Gastrocnemius medialis (tissue), 4 donors: ENCODE results near the gene EMC10. TPM values are rescaled to one million over a fixed set of nuclear protein-coding genes. Genes with fewer than 3 reads are reported as not detected.
"Not testable (repeated sequence)": the region's sequence is repeated elsewhere in the genome, so short reads cannot be mapped to it uniquely, and the experiment has no call there.

Experiments used
- ATAC-seq, 2 donors: fragments of 150-250 bp; one replicate each; pipeline ENCODE4 v1.9.1; 2016
- DNase-seq, 2 donors: peaks; one replicate each; pipeline ENCODE4 v3.0.0-alpha.2; 2019
- H3K27ac ChIP-seq, 4 donors: fragments of 200-600 bp; sonication (generic); 1 replicate in 1 of 4; 2 replicates in 3 of 4; pipeline ENCODE4 v1.5.1; 2016 to 2018; ENCODE audit warnings: mild to moderate bottlenecking in 2 of 4, moderate library complexity in 1 of 4
- H3K27me3 ChIP-seq, 3 donors: fragments of 200-600 bp; sonication (generic) in 2 of 3; 1 replicate in 1 of 3; 2 replicates in 2 of 3; pipeline versions ENCODE4 v1.5.1 to v1.6.0; 2016 to 2019; ENCODE audit warnings: mild to moderate bottlenecking in 1 of 3, moderate library complexity in 1 of 3
- H3K36me3 ChIP-seq, 2 donors: fragments of 200-600 bp; sonication (generic) in 1 of 2; one replicate each; pipeline ENCODE4 v1.5.1; 2017 to 2018
- H3K4me1 ChIP-seq, 2 donors: fragments of 200-600 bp; sonication (generic) in 1 of 2; one replicate each; pipeline ENCODE4 v1.5.1; 2016 to 2017; ENCODE audit warnings: mild to moderate bottlenecking in 2 of 2
- H3K4me3 ChIP-seq, 4 donors: fragments of 200-600 bp; sonication (generic) in 3 of 4; 1 replicate in 1 of 4; 2 replicates in 3 of 4; pipeline ENCODE4 v1.5.1; 2016 to 2019; ENCODE audit warnings: mild to moderate bottlenecking in 2 of 4
- H3K9me3 ChIP-seq, 3 donors: fragments of 200-600 bp; sonication (generic) in 2 of 3; 1 replicate in 1 of 3; 2 replicates in 2 of 3; pipeline ENCODE4 v1.5.1; 2016 to 2019
- CTCF ChIP-seq, 5 experiments: fragments of 450-650 bp in 3 of 5; fragments of 200-600 bp in 2 of 5; sonication (generic) in 2 of 5; IDR thresholded peaks in 4 of 5; conservative IDR thresholded peaks in 1 of 5; 1 replicate in 4 of 5; 2 replicates in 1 of 5; pipeline ENCODE4 v1.5.1; 2016 to 2019; ENCODE audit warnings: antibody characterized with exemption in 5 of 5, mild to moderate bottlenecking in 3 of 5, moderate library complexity in 3 of 5
- POLR2A ChIP-seq, 2 donors: fragments of 450-650 bp; IDR thresholded peaks; one replicate each; pipeline ENCODE4 v1.6.1; 2017; ENCODE audit warnings: antibody characterized with exemption in 2 of 2, mild to moderate bottlenecking in 2 of 2, moderate library complexity in 2 of 2
- in situ Hi-C, 4 donors: fragments of 200-750 bp; cut with MboI; loops; one replicate each; pipeline versions ENCODE4 v1.15.0 to v1.8.0; 2017; ENCODE audit warnings: low sequenced_read_pairs in 4 of 4
- intact Hi-C: fragments of 100-400 bp; cut with DNase I; formaldehyde crosslinking; loops from one replicate; pipeline ENCODE4 v1.15.1; 2023; ENCODE audit warnings: low total_unique reads
- total RNA-seq, 4 donors: library from RNA; depleted of rRNA; stranded (reverse); fragments of >200 nt; gene quantifications; one replicate each; pipeline versions ENCODE4 v1.1.0 to v1.2.3, GENCODE V29; 2016

The EMC10 gene
- total RNA-seq, 4 donors from 2014 or later: 29.2 to 67.4 (median 45.4) TPM

DNA sequence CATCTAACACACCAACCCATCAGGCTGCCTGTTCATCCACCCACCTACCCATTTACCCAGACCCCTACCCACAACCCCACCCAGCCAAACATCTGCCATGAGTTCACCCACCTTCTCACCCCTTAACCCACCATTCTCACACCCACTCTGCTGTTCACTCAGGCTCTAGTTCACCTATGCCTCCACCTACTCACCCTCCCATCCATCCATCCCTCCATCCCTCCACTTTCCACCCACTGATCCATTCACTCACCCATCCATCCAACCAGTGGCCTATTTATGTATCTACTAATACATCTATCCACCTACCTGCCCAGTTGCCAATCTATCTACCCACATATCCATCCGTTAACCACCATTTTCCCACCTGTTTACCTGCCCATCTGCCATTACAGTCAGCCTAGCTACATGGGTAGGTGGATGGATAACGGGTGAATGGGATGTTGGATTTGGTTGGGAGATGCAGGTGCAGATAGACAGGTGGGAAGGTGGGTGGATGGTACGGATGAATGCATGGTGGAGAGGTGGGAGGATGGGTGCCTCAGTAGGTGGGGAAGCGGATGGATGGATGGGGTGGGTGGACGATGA, 38.4 kb upstream of the EMC10 start:
- in situ Hi-C loops: no loop called here
- no peak for ATAC-seq
- intact Hi-C loops: loop anchor here (10.0 kb wide), 1 partner anchor 367 kb away; no protein-coding TSS in a partner anchor
- H3K4me3 ChIP-seq: no peak overlapping the region
- TF ChIP-seq POLR2A (IDR thresholded peaks at IDR 0.05) (no peak), CTCF (IDR thresholded peaks at IDR 0.05 in 4 of 5, conservative IDR thresholded peaks at IDR 0.05 in 1 of 5) (no peak)
- H3K9me3 ChIP-seq: no peaks in the 10 kb centered on the region
- H3K27ac ChIP-seq: no peak overlapping the region
- no peak for DNase-seq
- H3K4me1 ChIP-seq: peaks cover 3 to 4% of the 10 kb centered on the region in 2 donors
- peaks cover 0 to 5% (median under 1%) of the 10 kb centered on the region in 3 donors for H3K27me3 ChIP-seq
- no peaks in the 10 kb centered on the region for H3K36me3 ChIP-seq

- H3K36me3 ChIP-seq, H3K27me3 ChIP-seq, H3K4me1 ChIP-seq, H3K4me3 ChIP-seq, DNase-seq, H3K9me3 ChIP-seq, ATAC-seq, in situ Hi-C loops, H3K27ac ChIP-seq: not testable (repeated sequence)
- intact Hi-C loops: loop anchor here (10.0 kb wide), 1 partner anchor 366 kb away; no protein-coding TSS in a partner anchor
Measured at GRCh38 chr19:50439130-50439529, 37.2 kb upstream of the EMC10 start.

- no peak for TF ChIP-seq CTCF (IDR thresholded peaks at IDR 0.05 in 4 of 5, conservative IDR thresholded peaks at IDR 0.05 in 1 of 5)
- no peak for TF ChIP-seq POLR2A (IDR thresholded peaks at IDR 0.05)
- DNase-seq (no peak), ATAC-seq (no peak)
- H3K9me3 ChIP-seq: no peaks in the 10 kb centered on the region
- H3K27ac ChIP-seq: no peak overlapping the region
- no peak overlapping the region for H3K4me3 ChIP-seq
- in situ Hi-C loops (no loop called here), intact Hi-C loops (no loop called here)
- H3K36me3 ChIP-seq: no peaks in the 10 kb centered on the region
- H3K4me1 ChIP-seq: no peaks in the 10 kb centered on the region
- no peaks in the 10 kb centered on the region for H3K27me3 ChIP-seq
Measured at GRCh38 chr19:50444059-50444458, 32.2 kb upstream of the EMC10 start.

DNA sequence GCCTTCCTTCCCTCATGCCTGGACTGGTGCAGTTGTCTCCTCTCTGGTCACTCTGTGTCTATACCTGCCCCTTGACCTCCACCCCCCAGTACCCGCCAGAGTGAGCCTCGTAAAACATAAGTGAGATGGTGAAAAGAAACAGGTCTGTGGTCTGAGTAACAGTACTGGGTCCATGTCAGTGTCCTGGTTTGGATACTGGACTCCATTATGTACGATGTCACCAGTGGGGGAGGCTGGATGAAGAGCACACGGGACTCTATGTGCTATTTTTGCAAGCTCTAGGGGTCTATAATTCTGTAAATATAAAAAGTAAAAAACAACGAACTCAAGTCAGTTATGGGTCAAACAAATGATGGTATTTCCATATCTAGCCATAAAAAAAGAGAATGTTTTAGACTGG, 29.3 kb upstream of the EMC10 start:
- Histone ChIP-seq H3K9me3 (no peaks in the 10 kb centered on the region), H3K36me3 (no peaks in the 10 kb centered on the region)
- no peak for ATAC-seq

GRCh38 chr19:50447750-50448149, 28.6 kb upstream of the EMC10 start:
- intact Hi-C loops: no loop called here
- ATAC-seq: no peak
- H3K27me3 ChIP-seq: no peaks in the 10 kb centered on the region

More for the DNA sequence above, 29.3 kb upstream of the EMC10 start:
- in situ Hi-C loops: no loop called here
- no peak overlapping the region for H3K4me3 ChIP-seq
- peak overlapping the region in 1 of 4 donors; percentile 39 for H3K27ac ChIP-seq
- intact Hi-C loops: no loop called here
- no peaks in the 10 kb centered on the region for H3K27me3 ChIP-seq
- no peak for TF ChIP-seq CTCF (IDR thresholded peaks at IDR 0.05 in 4 of 5, conservative IDR thresholded peaks at IDR 0.05 in 1 of 5)
- no peak for TF ChIP-seq POLR2A (IDR thresholded peaks at IDR 0.05)
- no peaks in the 10 kb centered on the region for H3K4me1 ChIP-seq
- DNase-seq: no peak

More at GRCh38 chr19:50447750-50448149, 28.6 kb upstream of the EMC10 start:
- Histone ChIP-seq H3K36me3 (no peaks in the 10 kb centered on the region), H3K9me3 (no peaks in the 10 kb centered on the region), H3K4me1 (no peaks in the 10 kb centered on the region), H3K4me3 (no peak overlapping the region), H3K27ac (peak overlapping the region in 1 of 4 donors; percentile 39)
- in situ Hi-C loops: no loop called here
- DNase-seq: no peak
- TF ChIP-seq POLR2A (IDR thresholded peaks at IDR 0.05) (no peak), CTCF (IDR thresholded peaks at IDR 0.05 in 4 of 5, conservative IDR thresholded peaks at IDR 0.05 in 1 of 5) (no peak)
